Measurements from ENCODE around the gene GCKR.

GRCh38 chr2:27531983-27532382 lies 35.3 kb downstream of the GCKR start:
- no peak for TF ChIP-seq CTCF (IDR thresholded peaks at IDR 0.05 in 8 of 11, conservative IDR thresholded peaks at IDR 0.05 in 3 of 11)
- no peak for TF ChIP-seq POLR2AphosphoS5 (IDR thresholded peaks at IDR 0.05)
